B cell (primary cell): Measurements from ENCODE around the gene CCR9. TPM values are rescaled to one million over a fixed set of nuclear protein-coding genes. Genes with fewer than 3 reads are reported as not detected.

ENCODE experiments used
- ATAC-seq: fragments of 200-7000 bp; cut with Tn5 transposase; one replicate; pipeline ENCODE4 v1.10.0; 2021; ENCODE audit warnings: low read depth, mild to moderate bottlenecking, moderate number of reproducible peaks, moderate library complexity
- CTCF ChIA-PET: fragments of 350-600 bp; sonication (Branson Sonifier 250); formaldehyde crosslinking; loops from one replicate; lab custom pipeline; 2021; ENCODE audit warnings: antibody characterized with exemption, inconsistent platforms; lab: Charles Lee
- POLR2A ChIA-PET: fragments of 350-600 bp; sonication (Branson Sonifier 250); formaldehyde crosslinking; loops from one replicate; lab custom pipeline; 2021; ENCODE audit warnings: antibody characterized with exemption; lab: Charles Lee
- DNase-seq: peaks from one replicate; pipeline ENCODE4 v3.0.0; 2013
- H2AFZ ChIP-seq: 2 replicates; pipeline ENCODE4 v1.6.1; 2012; ENCODE audit warnings: mild to moderate bottlenecking, low read depth, low read length; ENCODE audit not compliant: insufficient read depth, poor library complexity, severe bottlenecking
- H3K27ac ChIP-seq, 2 donors: 1 replicate in 1 of 2; 2 replicates in 1 of 2; pipeline ENCODE4 v1.5.1; 2012 to 2013; ENCODE audit warnings: low read length in 2 of 2, mild to moderate bottlenecking in 2 of 2, moderate library complexity in 1 of 2
- H3K27me3 ChIP-seq, 4 experiments: fragments of 200-600 bp in 1 of 4; sonication (generic) in 1 of 4; replicated peaks in 1 of 4; 1 replicate in 2 of 4; 2 replicates in 2 of 4; pipeline versions ENCODE4 v1.6.1 to v1.7.0; 2013 to 2016; ENCODE audit warnings: low read length in 3 of 4, mild to moderate bottlenecking in 2 of 4, mixed read lengths in 1 of 4, moderate library complexity in 1 of 4; ENCODE audit not compliant: insufficient read depth in 4 of 4, control insufficient read depth in 3 of 4; ENCODE audit errors: control extremely low read depth in 1 of 4
- H3K36me3 ChIP-seq, 2 experiments: replicated peaks in 1 of 2; 1 replicate in 1 of 2; 2 replicates in 1 of 2; pipeline versions ENCODE4 v1.6.1 to v1.7.1; 2013; ENCODE audit warnings: low read length in 1 of 2; ENCODE audit not compliant: insufficient read depth in 2 of 2, control insufficient read depth in 1 of 2; ENCODE audit errors: control extremely low read depth in 1 of 2, extremely low read depth in 1 of 2
- H3K4me1 ChIP-seq, 2 donors: fragments of 200-600 bp in 1 of 2; sonication (generic) in 1 of 2; 1 replicate in 1 of 2; 2 replicates in 1 of 2; pipeline versions ENCODE4 v1.5.1 to v1.6.1; 2013 to 2017; ENCODE audit warnings: low read length in 2 of 2; ENCODE audit not compliant: control insufficient read depth in 2 of 2, insufficient read depth in 2 of 2
- H3K4me2 ChIP-seq: replicated peaks from 2 replicates; pipeline ENCODE3; 2012; ENCODE audit warnings: mild to moderate bottlenecking, low read depth, low read length; ENCODE audit not compliant: poor library complexity, severe bottlenecking
- H3K4me3 ChIP-seq, 5 experiments: fragments of 200-600 bp in 1 of 5; sonication (generic) in 1 of 5; 1 replicate in 3 of 5; 2 replicates in 2 of 5; pipeline versions ENCODE4 v1.5.1 to v1.7.0; 2011 to 2016; ENCODE audit warnings: low read length in 4 of 5, mild to moderate bottlenecking in 4 of 5, low read depth in 2 of 5, control low read depth in 1 of 5, moderate library complexity in 1 of 5; ENCODE audit not compliant: insufficient read depth in 1 of 5; ENCODE audit errors: control extremely low read depth in 1 of 5, extremely low read depth in 1 of 5
- H3K79me2 ChIP-seq: fragments of 200-600 bp; sonication (generic); one replicate; pipeline ENCODE4 v1.6.0; 2016; ENCODE audit warnings: low read length; ENCODE audit not compliant: control insufficient read depth, insufficient read depth
- H3K9ac ChIP-seq: fragments of 200-600 bp; sonication (generic); 2 replicates; pipeline ENCODE4 v1.6.1; 2017; ENCODE audit warnings: mild to moderate bottlenecking, low read length, moderate library complexity
- H3K9me3 ChIP-seq, 3 donors: one replicate each; pipeline versions ENCODE4 v1.6.1 to v1.7.1; 2013; ENCODE audit warnings: low read length in 2 of 3; ENCODE audit not compliant: control insufficient read depth in 2 of 3, insufficient read depth in 1 of 3; ENCODE audit errors: control extremely low read depth in 1 of 3
- H4K20me1 ChIP-seq: 2 replicates; pipeline ENCODE4 v1.6.0; 2012; ENCODE audit warnings: mild to moderate bottlenecking, low read length; ENCODE audit not compliant: insufficient read depth, control insufficient read depth, poor library complexity, severe bottlenecking
- H3K27ac Mint-ChIP-seq: one replicate; pipeline ENCODE4 v1.8.0; 2021; ENCODE audit warnings: mixed read lengths
- H3K27me3 Mint-ChIP-seq: one replicate; pipeline ENCODE4 v1.8.0; 2021; ENCODE audit warnings: mixed read lengths
- H3K4me1 Mint-ChIP-seq: one replicate; pipeline ENCODE4 v1.8.0; 2021; ENCODE audit warnings: mixed read lengths
- H3K4me3 Mint-ChIP-seq: one replicate; pipeline ENCODE4 v1.8.0; 2021; ENCODE audit warnings: mixed read lengths
- H3K9me3 Mint-ChIP-seq: one replicate; pipeline ENCODE4 v1.8.0; 2022; ENCODE audit warnings: mixed read lengths; ENCODE audit not compliant: insufficient read depth
- EZH2 ChIP-seq: IDR thresholded peaks from 2 replicates; pipeline ENCODE4 v1.6.1; 2012; ENCODE audit warnings: borderline replicate concordance, low read depth, mild to moderate bottlenecking, moderate library complexity, low read length; ENCODE audit not compliant: insufficient read depth, poor library complexity, severe bottlenecking
- WGBS: methylation state at CpG from one replicate; pipeline ENCODE4 v1.1.5; 2013; ENCODE audit warnings: missing lambda C conversion rate; ENCODE audit not compliant: insufficient coverage; 5-methylcytosine and 5-hydroxymethylcytosine counted together
- intact Hi-C: fragments of 100-400 bp; cut with micrococcal nuclease; formaldehyde crosslinking; loops from one replicate; pipeline ENCODE4 v1.10.0; 2022
- polyA plus RNA-seq: library from polyadenylated mRNA; depleted of rRNA; stranded (reverse); fragments of >200 nt; gene quantifications from 2 replicates; pipeline ENCODE4 v1.2.3, GENCODE V29; 2012
- total RNA-seq, 2 donors: library from RNA; stranded (reverse); fragments of 120-200 nt in 1 of 2; gene quantifications; 1 replicate in 1 of 2; 2 replicates in 1 of 2; pipeline versions ENCODE4 v1.2.3 to v1.2.4, GENCODE V29; 2013 to 2022
- TF ChIP-seq, protein P1 (sequence below): fragments of 200-600 bp; IDR thresholded peaks from one replicate; pipeline ENCODE4 v1.8.0; 2022; ENCODE audit warnings: antibody characterized with exemption, mild to moderate bottlenecking

CCR9 gene
- total and polyA plus RNA-seq, 2 donors (not counting 1 experiment from before 2014, with no cell fraction given), result 0.76 to 1.1 TPM

DNA sequence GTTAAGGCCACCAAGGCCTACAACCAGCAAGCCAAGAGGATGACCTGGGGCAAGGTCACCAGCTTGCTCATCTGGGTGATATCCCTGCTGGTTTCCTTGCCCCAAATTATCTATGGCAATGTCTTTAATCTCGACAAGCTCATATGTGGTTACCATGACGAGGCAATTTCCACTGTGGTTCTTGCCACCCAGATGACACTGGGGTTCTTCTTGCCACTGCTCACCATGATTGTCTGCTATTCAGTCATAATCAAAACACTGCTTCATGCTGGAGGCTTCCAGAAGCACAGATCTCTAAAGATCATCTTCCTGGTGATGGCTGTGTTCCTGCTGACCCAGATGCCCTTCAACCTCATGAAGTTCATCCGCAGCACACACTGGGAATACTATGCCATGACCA is 60.5 kb downstream of the CCR9 start:
- POLR2A ChIA-PET, result no interaction called here
- CTCF ChIA-PET, result interaction anchor here (1.0 to 2.3 kb wide), 3 partner anchors 8 to 18 kb away, joined by 3 to 6 read pairs (median 3); no protein-coding TSS in a partner anchor
- no peak overlapping the region for H3K27ac ChIP-seq
- no peaks in the 10 kb centered on the region for H4K20me1 ChIP-seq
- H3K4me2 ChIP-seq, result no peak overlapping the region
- no peaks in the 10 kb centered on the region for H3K4me1 ChIP-seq
- ATAC-seq (no peak), DNase-seq (no peak)
- Mint-ChIP-seq H3K9me3 (no peaks in the 10 kb centered on the region), H3K27me3 (no peaks in the 10 kb centered on the region), H3K27ac (peak overlapping the region; percentile 32), H3K4me3 (no peak overlapping the region), H3K4me1 (no peaks in the 10 kb centered on the region)
- H3K79me2 ChIP-seq, result no peaks in the 10 kb centered on the region
- no peak overlapping the region for H2AFZ ChIP-seq
- H3K9ac ChIP-seq, result no peak overlapping the region
- no peak for TF ChIP-seq EZH2
- TF ChIP-seq, protein P1, sequence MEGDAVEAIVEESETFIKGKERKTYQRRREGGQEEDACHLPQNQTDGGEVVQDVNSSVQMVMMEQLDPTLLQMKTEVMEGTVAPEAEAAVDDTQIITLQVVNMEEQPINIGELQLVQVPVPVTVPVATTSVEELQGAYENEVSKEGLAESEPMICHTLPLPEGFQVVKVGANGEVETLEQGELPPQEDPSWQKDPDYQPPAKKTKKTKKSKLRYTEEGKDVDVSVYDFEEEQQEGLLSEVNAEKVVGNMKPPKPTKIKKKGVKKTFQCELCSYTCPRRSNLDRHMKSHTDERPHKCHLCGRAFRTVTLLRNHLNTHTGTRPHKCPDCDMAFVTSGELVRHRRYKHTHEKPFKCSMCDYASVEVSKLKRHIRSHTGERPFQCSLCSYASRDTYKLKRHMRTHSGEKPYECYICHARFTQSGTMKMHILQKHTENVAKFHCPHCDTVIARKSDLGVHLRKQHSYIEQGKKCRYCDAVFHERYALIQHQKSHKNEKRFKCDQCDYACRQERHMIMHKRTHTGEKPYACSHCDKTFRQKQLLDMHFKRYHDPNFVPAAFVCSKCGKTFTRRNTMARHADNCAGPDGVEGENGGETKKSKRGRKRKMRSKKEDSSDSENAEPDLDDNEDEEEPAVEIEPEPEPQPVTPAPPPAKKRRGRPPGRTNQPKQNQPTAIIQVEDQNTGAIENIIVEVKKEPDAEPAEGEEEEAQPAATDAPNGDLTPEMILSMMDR, result no peak
- H3K36me3 ChIP-seq, result peaks cover 4 to 68% of the 10 kb centered on the region in 2 experiments
- no peaks in the 10 kb centered on the region for H3K9me3 ChIP-seq
- no peak overlapping the region for H3K4me3 ChIP-seq
- intact Hi-C loops, result no loop called here
- WGBS, result 83% methylated on average over 3 of the region's 3 CpGs
- no peaks in the 10 kb centered on the region for H3K27me3 ChIP-seq

DNA sequence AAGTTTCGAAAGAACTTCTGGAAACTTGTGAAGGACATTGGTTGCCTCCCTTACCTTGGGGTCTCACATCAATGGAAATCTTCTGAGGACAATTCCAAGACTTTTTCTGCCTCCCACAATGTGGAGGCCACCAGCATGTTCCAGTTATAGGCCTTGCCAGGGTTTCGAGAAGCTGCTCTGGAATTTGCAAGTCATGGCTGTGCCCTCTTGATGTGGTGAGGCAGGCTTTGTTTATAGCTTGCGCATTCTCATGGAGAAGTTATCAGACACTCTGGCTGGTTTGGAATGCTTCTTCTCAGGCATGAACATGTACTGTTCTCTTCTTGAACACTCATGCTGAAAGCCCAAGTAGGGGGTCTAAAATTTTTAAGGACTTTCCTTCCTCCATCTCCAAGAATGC is 61.0 kb downstream of the CCR9 start:
- Histone ChIP-seq H3K36me3 (peaks cover 4 to 73% of the 10 kb centered on the region in 2 experiments), H2AFZ (no peak overlapping the region), H3K27ac (no peak overlapping the region), H3K9me3 (no peaks in the 10 kb centered on the region), H3K9ac (no peak overlapping the region), H3K79me2 (no peaks in the 10 kb centered on the region), H3K4me1 (no peaks in the 10 kb centered on the region), H3K27me3 (no peaks in the 10 kb centered on the region), H4K20me1 (no peaks in the 10 kb centered on the region), H3K4me2 (no peak overlapping the region), H3K4me3 (no peak overlapping the region)
- no peak overlapping the region for H3K27ac Mint-ChIP-seq
- no peaks in the 10 kb centered on the region for H3K9me3 Mint-ChIP-seq
- 82% methylated on average over 3 of the region's 3 CpGs for WGBS
- no peak overlapping the region for H3K4me3 Mint-ChIP-seq
- H3K27me3 Mint-ChIP-seq, result no peaks in the 10 kb centered on the region
- CTCF ChIA-PET, result interaction anchor here (0.6 to 2.3 kb wide), 4 partner anchors 9 to 1013 kb away, joined by 3 to 6 read pairs (median 3); no protein-coding TSS in a partner anchor
- DNase-seq, result no peak
- no peaks in the 10 kb centered on the region for H3K4me1 Mint-ChIP-seq
- TF ChIP-seq, protein P1, result no peak
- no peak for TF ChIP-seq EZH2
- intact Hi-C loops, result no loop called here
- no peak for ATAC-seq
- POLR2A ChIA-PET, result no interaction called here
